Subcutaneous preadipocyte (primary cell): ENCODE data around the gene TCTA. TPM values are rescaled to one million over a fixed set of nuclear protein-coding genes. Genes with fewer than 3 reads are reported as not detected.

Experiments
- total RNA-seq: library from RNA; depleted of rRNA; stranded (reverse); fragments of >200 nt; gene quantifications from 2 replicates; pipeline ENCODE4 v1.2.3, GENCODE V29; 2012

TCTA gene
- 17.3 and 17.4 TPM in 2 replicates for total RNA-seq

GRCh38 chr3:49411968-49412631, at the start of gene TCTA, which contains the start of gene RHOA:
TSS of gene TCTA (plus strand) at chr3:49412423. CDS start at chr3:49412427, 4 bp downstream.
TSS of gene RHOA (minus strand) at chr3:49411976. CDS start at chr3:49375589, 36,387 bp downstream.

GRCh38 chr3:49422379-49423248, 10.4 kb downstream of the TCTA start, which contains the start of gene AMT:
TSS of gene AMT (minus strand) at chr3:49422473. CDS start at chr3:49422450, 23 bp downstream.

Other genes with a start within 250 kb of the TCTA start
- 23.1 and 24.6 TPM in 2 replicates for gene CCDC71, start 246.1 kb upstream of the TCTA start, total RNA-seq
- gene KLHDC8B, start 240.8 kb upstream of the TCTA start, total RNA-seq, result 7.6 and 12.5 TPM in 2 replicates
- gene C3orf62, start 135.2 kb upstream of the TCTA start, total RNA-seq, result 1.2 and 1.8 TPM in 2 replicates
- 15.4 and 21.3 TPM in 2 replicates for gene USP4, start 72.4 kb upstream of the TCTA start, total RNA-seq
- gene GPX1, start 54.1 kb upstream of the TCTA start, total RNA-seq, result 203 and 264 TPM in 2 replicates
- 535 and 567 TPM in 2 replicates for gene RHOA, start 447 bp upstream of the TCTA start, total RNA-seq
- 0.39 and 0.73 TPM in 2 replicates for gene AMT, start 10.1 kb downstream of the TCTA start, total RNA-seq
- 1.6 and 3.3 TPM in 2 replicates for gene NICN1, start 16.9 kb downstream of the TCTA start, total RNA-seq
- gene DAG1, start 57.8 kb downstream of the TCTA start, total RNA-seq, result 37.8 and 48.3 TPM in 2 replicates
- under 0.01 and 0.20 TPM in 2 replicates for gene BSN, start 142.1 kb downstream of the TCTA start, total RNA-seq